SIG-M5 (cell line): Measurements from ENCODE around the gene CGA.

Experiments
- DNase-seq: peaks from one replicate; lab custom pipeline; 2025; lab: John Stamatoyannopoulos, UW

CGA gene

DNA sequence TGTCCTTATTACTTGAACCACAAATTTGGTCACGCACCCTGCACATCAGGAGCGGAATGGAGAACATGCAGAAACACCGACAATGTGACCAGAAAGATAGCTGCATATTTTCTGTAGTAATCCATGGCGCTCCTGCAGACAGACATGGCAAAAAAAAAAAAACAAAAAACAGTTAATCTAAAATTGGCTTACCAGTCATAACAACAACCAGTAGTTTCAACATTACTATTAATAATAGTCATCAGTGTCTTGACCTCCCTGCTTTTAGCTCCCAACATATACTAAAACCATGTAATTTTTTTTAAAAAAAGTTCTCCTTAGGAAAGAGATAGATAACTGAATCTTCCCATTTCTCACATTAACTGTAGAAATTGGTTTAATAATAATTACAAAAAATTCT is 6.8 kb downstream of the CGA start:
- DNase-seq: no peak

DNA sequence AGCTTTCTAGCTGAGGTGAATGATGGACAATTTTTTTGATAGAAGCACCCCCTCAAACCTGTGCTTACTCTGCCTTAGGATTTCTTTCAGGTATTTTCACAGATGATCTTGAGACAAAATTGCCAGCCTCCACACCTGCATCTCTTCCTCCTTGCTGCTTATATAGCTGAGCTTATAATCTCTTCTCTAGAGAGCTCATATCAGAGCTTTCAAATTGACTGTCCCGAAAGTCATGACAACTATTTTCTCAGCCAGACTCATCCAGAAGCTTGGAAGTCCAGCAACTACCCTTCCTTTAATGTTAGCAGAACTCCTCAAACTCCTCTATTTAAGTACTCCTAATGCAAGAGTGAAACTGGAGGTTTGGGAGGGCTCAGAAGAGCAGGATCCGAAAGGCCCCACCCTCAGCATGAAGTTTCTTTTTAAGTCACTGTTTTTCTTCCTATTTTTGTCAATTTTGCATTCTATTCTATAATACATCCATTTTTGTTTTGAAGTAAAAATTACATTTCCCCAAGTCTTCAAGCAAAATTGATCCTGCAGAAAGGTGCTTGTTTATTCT is 12.7 kb downstream of the CGA start:
- no peak for DNase-seq

DNA sequence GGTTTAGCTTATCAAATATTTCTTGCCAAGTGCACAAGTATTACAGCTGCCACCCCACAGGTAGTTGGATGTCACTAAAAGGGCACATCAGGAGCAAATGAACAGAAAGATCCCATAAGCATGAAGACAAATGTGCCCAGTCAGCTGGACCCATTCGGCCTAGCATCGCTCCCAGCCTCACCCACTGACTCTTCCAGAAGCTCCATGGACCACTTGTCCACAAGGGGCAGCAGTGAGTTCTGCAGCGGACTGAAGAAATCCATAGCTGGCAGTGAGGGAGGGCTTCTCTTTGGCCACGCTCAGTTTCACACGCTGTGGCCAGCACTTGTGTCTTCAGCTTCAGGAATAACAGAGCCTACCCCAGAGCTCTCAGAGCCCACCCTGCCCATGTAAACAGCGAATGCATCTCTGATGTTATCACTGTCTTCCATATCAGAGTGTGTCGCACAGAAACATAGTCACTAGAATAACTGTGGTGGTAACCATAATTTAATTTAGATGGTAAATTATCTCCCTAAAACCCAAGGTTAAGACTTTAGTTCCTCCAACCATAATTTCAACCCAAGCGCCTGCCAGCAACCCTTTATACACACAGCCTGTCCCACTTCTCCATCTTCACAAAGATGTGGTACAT is 15.8 kb downstream of the CGA start:
- no peak for DNase-seq

- DNase-seq: no peak
Observed at GRCh38 chr6:87075168-87075567, 19.7 kb downstream of the CGA start.

DNA sequence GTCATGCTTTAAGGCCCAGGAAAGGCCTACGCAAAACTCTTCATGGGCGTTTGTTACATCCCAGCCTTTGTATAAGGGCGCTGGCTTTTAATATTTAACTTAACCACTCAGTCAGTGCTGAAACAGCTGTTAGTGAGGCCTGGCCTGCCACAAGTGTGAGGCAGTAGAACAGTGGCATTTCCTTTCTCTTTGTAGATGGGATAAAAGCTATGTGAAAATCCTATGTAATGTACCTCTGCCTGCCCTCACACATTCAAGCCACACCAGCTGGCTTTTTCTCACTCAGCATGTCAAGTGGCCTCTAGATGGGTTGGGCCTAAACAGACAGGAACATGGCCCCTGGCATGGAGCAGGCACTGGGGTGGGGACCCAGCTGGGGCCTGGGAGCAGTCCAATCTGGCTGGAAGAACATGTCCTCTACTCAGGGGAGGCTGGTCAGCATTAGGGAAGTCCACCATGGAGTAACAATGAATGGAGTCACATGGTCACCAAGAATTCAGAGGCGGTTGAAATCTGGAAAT is 20.7 kb downstream of the CGA start:
- DNase-seq: no peak

DNA sequence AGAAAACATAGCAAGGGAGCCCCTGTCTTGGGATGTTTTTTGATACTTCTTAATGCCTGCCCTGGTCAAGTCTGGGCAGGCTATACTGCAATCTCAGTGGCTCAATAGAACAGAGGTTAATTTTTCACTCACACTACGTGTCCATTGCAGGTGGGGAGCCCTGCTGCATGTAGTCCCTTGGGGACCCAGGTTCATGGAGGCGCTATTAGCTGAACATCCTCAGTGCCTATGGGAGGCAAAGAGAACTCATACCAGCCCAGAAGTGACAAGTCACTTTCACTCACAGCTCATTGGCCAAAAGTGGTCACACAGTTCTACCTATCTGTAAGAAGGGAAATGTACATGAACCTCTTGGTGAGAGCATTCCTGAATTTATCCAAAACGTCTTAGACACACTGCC is 23.2 kb downstream of the CGA start:
- DNase-seq: no peak

- no peak for DNase-seq
Observed at GRCh38 chr6:87070741-87071140, 24.2 kb downstream of the CGA start.

DNA sequence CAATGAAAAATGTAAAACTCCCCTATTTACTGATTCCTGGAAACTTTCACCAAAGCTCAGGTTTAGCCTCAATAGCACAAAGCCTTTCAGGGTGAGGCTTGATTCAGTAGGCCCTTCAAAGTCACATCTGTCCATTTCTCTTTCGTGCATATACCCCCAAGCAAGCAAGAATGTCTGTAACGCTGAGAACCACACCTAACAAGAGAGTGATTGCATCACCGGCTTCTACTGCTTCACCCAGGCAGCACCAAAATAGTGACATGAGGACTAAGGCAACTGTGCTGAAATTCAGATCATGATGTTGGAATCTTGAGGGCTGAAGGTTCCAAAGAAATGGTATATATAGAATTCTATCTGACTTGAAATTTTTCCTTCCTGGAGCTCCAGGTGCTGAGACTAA is 26.1 kb downstream of the CGA start:
- no peak for DNase-seq

DNA sequence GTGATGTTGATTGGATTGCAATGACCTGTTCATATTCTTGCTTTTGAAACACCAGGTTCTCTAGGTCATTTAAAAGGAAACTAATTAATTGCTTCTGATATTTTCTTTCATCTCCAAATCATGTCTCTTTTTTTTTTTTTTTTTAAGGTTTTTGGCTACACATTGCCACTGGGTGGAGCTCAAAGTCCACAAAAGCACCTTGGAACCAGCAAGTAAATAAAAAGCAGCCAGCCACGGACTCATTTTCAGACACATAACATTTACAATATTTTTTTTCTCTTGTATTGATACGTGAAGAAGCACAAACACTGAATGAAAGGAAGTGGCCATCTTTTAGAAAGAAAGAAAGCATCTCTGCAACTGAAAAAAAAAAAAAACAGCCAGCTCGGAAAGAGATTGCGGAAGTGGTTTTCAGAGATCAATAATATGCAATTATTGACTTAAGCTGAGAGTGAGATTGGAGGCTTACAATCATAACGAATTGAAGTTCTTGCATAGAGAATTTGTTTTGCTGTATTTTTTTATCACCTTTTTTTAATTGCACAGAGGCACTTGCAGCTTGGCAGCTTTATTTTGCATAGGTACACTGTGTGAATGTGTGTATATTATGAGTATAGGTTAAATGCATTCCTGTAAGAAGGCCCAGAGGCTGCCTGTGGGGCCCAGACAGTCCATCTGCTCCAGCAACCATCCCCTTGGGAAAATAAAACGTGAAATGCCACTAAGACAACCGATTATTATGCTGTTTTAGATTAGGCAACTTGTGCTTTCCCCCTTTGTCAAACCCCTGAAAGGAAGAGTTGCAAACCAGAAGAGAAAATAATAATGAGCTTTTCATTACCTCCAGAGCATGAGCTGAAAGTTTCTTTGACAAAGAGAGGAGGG is 28.2 kb downstream of the CGA start:
- no peak for DNase-seq

DNA sequence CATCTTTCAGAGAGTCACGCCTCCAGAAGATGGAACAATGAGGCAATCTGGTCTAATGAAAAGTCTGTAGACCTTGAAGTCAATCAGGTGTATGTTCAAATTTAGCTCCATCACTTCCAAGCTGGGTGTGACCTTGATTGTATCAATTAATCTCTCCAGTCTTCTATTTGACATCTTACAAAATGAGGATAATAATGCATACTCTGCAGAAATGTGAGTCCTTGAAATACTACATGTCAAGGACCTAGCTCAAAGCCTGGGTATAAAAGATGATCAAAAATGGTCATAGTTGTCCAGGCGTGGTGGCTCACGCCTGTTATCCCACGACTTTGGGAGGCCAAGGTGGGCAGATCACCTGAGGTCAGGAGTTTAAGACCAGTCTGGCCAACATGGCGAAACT is 29.8 kb downstream of the CGA start:
- DNase-seq: no peak

GRCh38 chr6:87059943-87060342 is 35.0 kb downstream of the CGA start:
- no peak for DNase-seq

- DNase-seq: no peak
Observed at GRCh38 chr6:87054143-87054833, 40.6 kb downstream of the CGA start.

DNA sequence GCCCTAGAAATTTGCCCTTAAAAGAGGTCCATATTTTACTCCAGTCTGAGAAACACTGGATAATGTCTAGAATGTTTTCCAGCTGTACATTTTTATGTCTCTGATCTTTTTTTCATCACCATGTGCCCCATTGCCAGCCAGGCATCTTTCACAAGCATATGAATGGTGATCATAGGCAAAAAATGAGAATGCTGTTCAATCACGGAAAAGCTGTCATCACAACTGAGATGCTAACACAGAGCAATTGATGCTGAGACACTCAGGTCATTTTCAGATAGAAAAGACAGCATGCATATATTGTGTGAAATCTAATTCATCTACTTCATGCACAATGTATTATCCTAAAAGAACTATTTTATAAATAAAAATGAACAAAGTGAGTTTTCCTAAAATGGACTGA is 41.6 kb downstream of the CGA start:
- DNase-seq: no peak

DNA sequence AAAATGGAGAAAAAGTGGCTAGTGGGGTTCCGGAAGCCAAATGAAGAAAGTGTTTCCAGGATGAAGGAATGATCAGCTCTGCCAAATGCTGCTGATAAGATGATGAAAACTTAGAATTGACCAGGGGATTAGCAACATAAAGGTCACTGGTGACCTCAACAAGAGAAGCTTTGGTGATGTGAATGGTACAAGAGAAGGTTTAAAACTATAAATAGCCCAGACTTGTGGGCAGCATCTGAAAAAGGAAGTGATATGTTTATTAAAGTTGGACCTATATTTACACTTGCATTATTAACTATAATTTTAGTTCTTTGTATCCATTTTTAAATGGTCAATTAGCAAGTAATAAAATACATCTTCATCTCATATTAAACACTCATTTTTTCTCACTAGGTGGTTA is 45.1 kb downstream of the CGA start:
- no peak for DNase-seq

DNA sequence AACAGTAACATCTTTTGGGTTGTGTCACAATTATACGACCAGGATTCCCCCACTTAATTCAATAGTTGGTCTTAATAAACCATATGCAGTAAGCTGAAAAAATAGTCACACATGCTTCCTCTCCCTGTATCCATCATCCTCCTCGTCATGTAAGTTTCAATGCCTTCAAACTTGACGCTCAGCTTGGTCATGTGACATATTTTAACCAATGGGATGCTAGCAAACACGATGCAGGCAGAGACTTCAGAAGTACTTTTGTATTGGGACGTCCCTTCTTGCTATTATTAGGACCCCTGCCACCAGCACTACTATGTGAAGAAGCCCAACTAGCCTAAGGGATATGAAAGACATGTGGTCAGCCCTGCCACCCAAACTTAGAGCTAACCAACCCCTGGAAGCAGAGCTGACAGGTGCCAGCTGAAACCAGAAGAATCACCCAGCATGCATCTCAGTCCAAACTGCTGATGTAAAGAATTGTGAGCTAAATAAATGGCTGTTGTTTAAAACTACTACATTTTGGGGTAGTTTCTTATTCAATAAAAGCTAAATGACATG is 49.3 kb downstream of the CGA start:
- no peak for DNase-seq

- no peak for DNase-seq
Observed at GRCh38 chr6:87040729-87041128, 54.2 kb downstream of the CGA start.
